ENCODE measurements around the gene CD70.

DNA sequence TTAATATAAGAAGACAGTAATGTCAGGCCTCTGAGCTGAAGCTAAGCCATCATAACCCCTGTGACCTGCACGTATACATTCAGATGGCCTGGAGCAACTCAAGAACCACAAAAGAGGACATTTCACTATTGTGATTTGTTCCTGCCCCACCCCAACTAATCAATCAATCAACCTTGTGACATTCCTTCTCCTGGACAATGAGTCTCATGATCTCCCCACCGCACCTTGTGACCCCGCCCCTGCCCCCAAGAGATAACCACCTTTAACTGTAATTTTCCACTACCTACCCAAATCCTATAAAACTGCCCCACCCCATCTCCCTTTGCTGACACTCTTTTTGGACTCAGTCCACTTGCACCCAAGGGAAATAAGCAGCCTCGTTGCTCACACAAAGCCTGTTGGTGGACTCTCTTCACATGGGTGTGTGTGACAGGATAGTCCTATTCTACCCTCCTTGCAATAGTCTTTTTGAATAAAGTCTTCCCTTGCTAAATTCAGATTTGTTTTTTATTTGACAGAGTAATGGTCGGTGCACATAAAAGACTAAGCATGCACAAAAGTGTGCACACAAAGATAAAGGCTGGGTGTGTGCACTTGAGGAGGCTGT lies 14.0 kb downstream of the CD70 start:
- TF ChIP-seq, protein P1, sequence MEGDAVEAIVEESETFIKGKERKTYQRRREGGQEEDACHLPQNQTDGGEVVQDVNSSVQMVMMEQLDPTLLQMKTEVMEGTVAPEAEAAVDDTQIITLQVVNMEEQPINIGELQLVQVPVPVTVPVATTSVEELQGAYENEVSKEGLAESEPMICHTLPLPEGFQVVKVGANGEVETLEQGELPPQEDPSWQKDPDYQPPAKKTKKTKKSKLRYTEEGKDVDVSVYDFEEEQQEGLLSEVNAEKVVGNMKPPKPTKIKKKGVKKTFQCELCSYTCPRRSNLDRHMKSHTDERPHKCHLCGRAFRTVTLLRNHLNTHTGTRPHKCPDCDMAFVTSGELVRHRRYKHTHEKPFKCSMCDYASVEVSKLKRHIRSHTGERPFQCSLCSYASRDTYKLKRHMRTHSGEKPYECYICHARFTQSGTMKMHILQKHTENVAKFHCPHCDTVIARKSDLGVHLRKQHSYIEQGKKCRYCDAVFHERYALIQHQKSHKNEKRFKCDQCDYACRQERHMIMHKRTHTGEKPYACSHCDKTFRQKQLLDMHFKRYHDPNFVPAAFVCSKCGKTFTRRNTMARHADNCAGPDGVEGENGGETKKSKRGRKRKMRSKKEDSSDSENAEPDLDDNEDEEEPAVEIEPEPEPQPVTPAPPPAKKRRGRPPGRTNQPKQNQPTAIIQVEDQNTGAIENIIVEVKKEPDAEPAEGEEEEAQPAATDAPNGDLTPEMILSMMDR (IDR thresholded peaks at IDR 0.05) = no peak
- TF ChIP-seq POLR2A (IDR thresholded peaks at IDR 0.05) = no peak

Measured in heart left ventricle (tissue), 13 donors.